CD4-positive, alpha-beta T cell treated with Interleukin-6 at 100 ng/mL for 8 hours (primary cell): ENCODE data around the gene ZMAT5.
"Not testable (repeated sequence)": the region's sequence is repeated elsewhere in the genome, so short reads cannot be mapped to it uniquely, and the experiment has no call there.

Source experiments
- DNase-seq: peaks from one replicate; pipeline ENCODE4 v3.0.0-alpha.2; 2020; ENCODE audit warnings: mixed read lengths, low spot score

ZMAT5 gene

DNA sequence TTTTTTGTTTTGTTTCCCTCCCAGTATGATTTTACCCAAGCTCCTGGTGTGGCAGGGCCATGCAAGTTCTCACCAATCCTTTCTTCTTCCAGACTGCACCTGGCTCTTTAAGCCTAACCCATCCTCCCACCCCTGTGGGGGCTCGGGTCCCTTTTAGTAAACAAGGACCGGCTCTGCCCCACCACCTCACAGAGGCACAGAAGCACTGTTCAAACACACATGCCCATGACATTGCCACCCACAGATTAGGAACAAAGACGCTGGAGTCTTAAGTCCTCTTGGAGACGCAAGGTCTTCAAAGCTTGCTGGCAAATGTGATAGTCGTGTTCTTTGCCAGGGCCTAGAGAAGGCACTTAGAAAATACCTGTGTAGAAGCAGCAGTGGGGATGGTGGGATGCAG lies 19.2 kb upstream of the ZMAT5 start:
- DNase-seq: no peak

- DNase-seq: no peak
Measured at GRCh38 chr22:29784451-29785361, 17.9 kb upstream of the ZMAT5 start.

DNA sequence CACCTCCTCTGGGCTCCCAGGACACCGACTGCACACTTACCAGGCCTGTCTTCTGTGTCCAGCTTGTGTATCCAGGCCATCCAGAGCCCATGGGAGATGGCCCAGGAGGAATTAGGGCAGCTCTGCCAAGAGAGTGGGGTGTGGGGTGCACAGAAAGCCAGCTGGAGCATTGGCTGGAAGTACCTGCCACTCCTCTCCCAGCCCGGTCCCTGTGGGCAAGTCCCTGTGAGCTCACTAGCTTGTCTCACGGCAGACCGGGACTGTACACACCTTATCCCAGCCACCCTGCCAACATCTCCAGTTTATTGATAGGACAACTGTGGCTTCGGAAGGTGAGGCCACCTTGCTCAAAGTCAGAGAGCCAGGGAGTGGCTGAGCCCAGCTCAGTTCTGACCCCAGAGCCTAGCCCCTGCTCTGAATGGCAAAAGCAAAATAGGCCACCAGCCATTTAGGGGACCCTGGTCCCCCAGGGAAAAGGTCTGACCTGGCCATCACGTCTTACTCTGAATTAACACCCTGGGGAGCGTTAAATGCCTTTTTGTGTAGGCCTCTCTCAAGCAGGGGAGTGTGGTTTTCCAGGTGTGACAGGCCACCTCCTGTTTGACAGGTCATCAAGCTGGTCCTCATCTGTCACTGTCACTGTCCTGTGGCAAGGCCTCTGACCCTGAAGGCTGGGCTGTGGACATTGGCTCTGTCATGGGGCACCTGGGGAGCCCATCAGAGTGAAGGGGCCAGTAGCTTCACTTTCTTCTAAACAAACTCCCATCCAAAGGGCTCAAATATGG lies 15.4 kb upstream of the ZMAT5 start:
- DNase-seq: no peak

- DNase-seq: no peak
Measured at GRCh38 chr22:29780748-29781676, 14.2 kb upstream of the ZMAT5 start.

GRCh38 chr22:29780220-29780619 lies 13.4 kb upstream of the ZMAT5 start:
- no peak for DNase-seq

DNA sequence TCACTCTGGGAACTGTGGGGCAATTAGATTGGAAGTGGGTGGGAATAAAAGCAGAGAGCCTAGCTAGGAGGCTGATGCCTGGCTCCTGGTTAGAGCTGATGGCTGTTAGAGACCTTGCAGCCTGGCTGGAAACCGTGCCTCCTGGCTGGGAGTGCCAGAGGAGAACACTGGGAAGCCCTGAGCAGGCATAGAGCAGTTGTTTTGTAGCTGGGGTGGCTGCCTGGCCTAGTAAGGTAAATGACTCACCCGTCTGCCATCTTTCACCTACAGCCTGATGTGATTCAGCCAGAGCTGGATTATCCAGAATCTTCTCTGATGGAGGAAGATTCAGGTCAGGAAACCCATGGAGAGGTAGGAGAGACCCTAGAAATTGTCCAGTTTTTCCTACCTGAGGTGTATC lies 6.4 kb upstream of the ZMAT5 start:
- no peak for DNase-seq

DNA sequence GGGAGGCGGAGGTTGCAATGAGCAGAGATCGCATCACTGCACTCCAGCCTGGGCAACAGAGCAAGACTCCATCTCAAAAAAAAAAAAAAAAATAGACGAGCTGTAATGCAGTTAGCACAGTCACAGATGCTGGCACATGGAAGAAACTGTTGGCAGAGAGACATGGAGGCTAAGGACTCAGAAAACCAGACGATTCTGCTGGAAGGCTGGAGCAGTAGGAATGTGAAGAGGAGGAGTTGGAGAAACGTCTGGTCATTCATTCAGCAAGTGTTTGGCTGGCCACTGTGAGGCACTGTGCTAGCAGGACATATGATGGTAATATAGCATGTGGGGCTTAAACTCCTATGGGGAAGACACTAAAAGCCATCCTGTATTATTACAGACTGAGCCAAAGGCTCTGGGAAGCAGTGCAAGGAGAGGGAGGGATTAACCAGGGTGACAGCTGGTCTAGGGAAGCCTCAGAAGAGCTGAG lies 5.4 kb upstream of the ZMAT5 start:
- no peak for DNase-seq

DNA sequence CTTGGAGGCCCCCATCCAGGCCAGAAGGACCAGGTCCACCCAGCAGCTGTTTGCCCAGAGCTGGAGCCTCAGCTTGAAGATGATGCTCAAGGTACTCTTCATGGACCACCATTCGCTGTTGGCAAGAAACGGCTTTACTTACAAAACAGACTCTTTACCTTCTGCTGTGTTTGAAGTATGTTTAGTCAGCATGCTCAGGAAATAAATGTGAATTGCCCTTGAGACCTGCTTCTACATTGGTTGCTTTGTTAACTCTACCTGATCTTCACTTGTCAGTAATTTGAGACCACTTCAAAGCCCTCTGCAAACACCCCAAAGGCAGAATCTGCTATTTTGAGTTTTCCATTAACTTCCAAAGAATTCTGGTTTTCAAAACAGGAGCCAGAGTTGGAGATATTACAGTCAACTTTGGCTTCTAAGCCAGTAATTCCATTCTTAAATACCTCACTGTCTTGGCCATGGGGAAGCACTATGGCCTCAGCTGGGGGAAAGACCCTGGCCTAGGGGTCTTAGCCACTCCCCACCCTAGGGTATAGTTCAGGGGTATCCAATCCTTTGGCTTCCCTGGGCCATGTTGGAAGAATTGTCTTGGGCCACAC lies 3.0 kb upstream of the ZMAT5 start:
- no peak for DNase-seq

- no peak for DNase-seq
Measured at GRCh38 chr22:29768052-29768693, 1.4 kb upstream of the ZMAT5 start.

DNA sequence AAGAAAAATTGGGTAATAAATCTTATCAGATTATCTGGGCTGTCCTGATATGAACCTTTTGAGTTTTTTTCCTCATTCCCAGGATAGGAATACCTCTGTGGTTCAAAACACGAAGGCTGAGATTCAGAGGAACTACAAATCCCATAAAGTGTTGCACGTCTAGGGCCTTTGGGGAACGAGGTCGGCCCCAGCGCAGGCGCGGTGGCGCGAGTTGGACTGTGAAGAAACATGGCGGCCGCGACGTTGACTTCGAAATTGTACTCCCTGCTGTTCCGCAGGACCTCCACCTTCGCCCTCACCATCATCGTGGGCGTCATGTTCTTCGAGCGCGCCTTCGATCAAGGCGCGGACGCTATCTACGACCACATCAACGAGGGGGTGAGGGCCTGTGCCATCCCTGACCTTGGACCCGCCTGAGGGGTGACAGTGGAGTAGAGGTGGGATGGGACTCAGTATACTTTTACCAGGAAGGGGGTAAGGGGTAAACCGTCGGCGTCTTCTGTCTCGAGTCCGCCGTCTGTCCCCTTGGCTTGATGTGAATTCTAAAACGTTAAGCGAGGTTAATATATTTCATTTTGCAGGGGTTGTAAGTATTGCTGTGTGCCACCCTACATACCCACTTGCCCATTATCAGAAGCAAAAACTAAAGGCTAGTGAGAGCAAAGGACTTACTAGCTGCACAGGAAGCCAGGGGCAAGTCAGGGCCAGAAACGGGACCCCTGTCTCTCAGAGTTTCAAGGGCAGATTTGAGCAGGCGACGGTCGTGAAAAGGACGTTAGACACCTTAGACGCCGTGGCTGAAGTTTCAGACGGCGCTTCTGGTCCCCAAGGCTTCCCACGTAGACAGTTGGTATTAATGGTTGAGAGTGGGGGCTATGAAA lies 604 bp upstream of the ZMAT5 start, which contains the start of gene UQCR10:
UQCR10 (plus strand) TSS at position 199 of the 881 bp plus-strand sequence; CDS start at position 229, 30 bp downstream.
- DNase-seq: peak; percentile 92

DNA sequence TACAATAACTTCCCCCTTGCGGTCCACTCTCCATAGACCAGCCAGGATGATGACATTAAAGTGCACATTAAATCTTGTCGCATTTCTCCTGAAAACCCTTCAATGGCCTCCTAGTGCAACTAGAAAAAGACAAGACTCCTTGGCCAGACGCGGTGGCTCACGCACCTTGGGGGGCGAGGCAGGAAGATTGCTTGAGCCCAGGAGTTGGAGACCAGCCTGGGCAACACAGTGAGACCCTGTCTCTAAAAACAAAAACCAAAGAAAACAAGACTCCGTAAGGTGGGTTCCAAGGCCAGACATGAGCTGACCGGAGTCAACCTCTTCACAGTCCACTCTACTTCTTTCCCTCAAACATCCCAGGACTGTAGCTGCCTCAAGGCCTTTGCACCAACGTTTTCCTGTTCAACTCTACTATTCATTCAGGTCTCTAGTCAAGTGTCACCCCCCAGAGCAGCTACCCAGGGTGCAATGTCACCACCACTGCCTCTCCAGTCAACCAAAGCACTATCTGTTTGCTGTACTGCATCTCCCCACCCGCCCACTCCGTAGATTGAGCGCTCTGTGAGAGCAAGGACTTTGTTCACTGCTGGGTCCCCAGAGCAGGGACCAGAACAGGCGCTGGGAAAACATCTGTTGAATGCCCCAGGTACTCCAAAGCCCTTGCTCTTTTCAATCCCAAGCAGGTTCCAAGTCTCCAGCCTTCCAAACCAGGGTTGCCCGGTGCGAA lies 739 bp downstream of the ZMAT5 start:
- no peak for DNase-seq

GRCh38 chr22:29762263-29762662 lies 4.5 kb downstream of the ZMAT5 start:
- DNase-seq: no peak

GRCh38 chr22:29758959-29759358 lies 7.8 kb downstream of the ZMAT5 start:
- no peak for DNase-seq

DNA sequence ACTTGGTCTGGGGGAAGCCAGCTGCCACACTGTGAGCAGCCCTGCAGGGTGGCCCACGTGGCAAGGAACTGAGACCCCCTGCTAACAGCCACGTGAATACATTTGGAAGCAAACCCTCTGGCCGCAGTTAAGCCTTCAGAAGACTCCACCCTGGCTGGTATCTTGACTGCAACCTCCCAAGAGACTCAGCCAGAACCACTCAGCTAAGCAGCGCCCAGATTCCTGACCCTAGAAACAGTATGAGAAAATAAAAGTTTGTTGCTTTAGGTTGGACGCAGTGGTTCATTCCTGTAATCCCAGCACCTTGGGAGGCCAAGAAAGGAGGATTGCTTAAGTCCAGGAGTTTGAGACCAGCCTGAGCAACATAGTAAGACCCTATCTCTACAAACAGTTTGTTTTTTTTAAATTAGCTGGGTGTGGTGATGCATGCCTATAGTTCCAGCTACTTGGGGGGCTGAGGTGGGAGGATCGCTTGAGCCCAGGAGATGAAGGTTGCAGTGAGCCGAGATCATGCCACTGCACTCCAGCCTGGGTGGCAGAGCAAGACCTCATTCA lies 8.7 kb downstream of the ZMAT5 start:
- no peak for DNase-seq

DNA sequence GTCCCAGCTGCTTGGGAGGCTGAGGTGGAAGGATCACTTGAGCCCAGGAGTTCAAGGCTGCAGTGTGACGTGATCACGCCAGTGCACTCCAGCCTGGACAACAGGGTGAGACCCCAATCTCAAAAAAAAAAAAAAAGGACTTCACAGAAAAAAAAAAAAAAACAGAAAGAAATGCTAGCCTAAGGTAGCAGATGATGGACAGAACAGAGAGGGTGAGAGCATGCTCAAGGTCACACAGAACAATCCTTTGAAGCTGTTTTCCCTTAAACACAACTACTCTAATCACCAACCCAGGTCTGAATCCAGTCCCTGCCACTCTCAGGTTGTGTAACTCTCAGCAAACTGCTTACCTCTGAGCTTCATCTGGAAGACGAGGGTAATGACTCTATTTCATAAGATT lies 9.7 kb downstream of the ZMAT5 start:
- DNase-seq: no peak

DNA sequence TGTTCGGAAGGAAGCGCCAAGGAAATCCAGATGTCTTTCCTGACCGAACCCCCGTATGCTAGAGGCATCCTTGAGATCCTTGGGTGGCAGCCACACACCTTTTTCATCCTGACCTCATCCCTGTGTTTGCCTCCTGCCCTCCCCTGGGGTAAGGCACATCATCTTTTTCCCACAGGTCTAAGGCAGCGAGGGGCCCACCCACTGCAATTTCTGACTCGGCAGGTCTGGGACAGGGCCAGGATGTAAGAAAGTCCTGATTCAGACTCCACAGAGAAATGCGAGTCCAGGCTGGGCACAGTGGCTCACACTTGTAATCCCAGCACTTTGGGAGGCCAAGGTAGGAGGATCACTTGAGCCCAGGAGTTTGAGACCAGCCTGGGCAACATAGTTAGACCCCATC lies 10.5 kb downstream of the ZMAT5 start:
- DNase-seq: no peak

DNA sequence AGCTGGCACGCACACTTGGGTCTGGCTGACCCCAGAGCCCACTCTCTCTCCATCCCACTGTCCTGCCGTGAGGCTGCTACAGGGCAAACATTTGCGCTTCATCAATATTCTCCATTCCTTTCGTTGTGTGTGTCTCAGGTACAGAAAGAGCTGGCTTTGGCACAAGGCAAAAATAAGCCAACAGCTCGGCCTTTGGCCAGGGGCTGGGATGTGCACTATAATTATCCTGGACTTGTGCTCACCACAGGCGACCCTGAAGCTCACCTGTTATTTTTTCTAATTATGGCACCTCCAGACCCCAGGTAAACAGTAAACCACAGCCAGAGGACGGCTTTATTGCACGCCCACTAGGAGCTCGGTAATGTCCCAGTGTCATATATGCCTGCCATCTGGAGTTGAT lies 10.9 kb downstream of the ZMAT5 start:
- no peak for DNase-seq

- not testable (repeated sequence) for DNase-seq
Measured at GRCh38 chr22:29754658-29755395, 12.0 kb downstream of the ZMAT5 start.
